ENCODE results near the gene NLRP10. TPM values are rescaled to one million over a fixed set of nuclear protein-coding genes. Genes with fewer than 3 reads are reported as not detected.
"Not testable (repeated sequence)": the region's sequence is repeated elsewhere in the genome, so short reads cannot be mapped to it uniquely, and the experiment has no call there.

Gene NLRP10
- total RNA-seq, 1 donor from 2014 or later: not detected

DNA sequence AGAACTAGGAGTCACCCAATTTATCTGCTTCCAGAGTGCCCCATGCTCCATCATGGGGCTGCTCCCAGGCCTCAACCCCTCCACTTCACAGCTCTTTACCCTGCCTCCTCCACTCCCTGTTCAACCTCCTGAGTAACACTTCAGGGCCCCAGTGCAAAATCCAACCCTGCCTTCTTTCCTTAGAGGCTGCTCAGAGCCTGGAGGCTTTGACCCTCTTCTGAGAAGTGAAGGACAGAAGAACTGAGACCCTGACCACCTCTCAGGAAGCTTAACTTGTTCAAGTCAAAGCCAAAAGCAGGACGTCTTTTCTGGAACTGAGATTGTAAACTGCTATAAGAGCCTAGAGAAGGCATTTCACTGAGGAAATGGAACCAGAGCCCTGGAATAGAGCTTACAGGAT lies 37.4 kb upstream of the NLRP10 start:
- no peak for DNase-seq (ENCODE audit: low spot score, unreplicated experiment)
- TF ChIP-seq, protein P1, sequence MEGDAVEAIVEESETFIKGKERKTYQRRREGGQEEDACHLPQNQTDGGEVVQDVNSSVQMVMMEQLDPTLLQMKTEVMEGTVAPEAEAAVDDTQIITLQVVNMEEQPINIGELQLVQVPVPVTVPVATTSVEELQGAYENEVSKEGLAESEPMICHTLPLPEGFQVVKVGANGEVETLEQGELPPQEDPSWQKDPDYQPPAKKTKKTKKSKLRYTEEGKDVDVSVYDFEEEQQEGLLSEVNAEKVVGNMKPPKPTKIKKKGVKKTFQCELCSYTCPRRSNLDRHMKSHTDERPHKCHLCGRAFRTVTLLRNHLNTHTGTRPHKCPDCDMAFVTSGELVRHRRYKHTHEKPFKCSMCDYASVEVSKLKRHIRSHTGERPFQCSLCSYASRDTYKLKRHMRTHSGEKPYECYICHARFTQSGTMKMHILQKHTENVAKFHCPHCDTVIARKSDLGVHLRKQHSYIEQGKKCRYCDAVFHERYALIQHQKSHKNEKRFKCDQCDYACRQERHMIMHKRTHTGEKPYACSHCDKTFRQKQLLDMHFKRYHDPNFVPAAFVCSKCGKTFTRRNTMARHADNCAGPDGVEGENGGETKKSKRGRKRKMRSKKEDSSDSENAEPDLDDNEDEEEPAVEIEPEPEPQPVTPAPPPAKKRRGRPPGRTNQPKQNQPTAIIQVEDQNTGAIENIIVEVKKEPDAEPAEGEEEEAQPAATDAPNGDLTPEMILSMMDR (IDR thresholded peaks at IDR 0.05; ENCODE audit: unreplicated experiment): no peak
- Mint-ChIP-seq H3K4me1 (ENCODE audit: low read depth) (no peaks in the 10 kb centered on the region), H3K9me3 (ENCODE audit: low read depth) (no peaks in the 10 kb centered on the region), H3K36me3 (ENCODE audit: insufficient read depth) (peaks cover 1% of the 10 kb centered on the region), H3K27ac (no peak overlapping the region), H3K4me3 (ENCODE audit: low read depth) (no peak overlapping the region), H3K27me3 (peaks cover 3% of the 10 kb centered on the region)

DNA sequence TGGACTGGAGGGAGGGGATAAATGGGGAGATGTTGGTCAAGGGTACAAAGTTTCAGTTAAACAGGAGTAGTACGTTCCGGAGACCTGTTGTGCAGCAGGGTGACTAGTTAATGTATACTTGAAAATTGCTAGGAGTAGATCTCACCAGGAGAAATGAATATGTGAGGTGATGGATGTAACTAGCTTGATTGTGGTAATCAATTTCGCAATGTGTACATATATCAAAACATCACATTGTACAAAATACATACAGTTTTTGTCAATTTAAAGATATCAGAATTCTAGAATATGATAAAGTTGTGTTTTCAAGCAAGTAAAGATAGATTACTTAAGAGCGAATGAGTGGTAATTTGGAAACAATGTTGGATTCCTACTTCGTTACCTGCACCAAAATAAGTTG lies 35.1 kb upstream of the NLRP10 start:
- Mint-ChIP-seq H3K27ac (no peak overlapping the region), H3K36me3 (ENCODE audit: insufficient read depth) (peaks cover 21% of the 10 kb centered on the region), H3K4me1 (ENCODE audit: low read depth) (no peaks in the 10 kb centered on the region), H3K27me3 (peaks cover 3% of the 10 kb centered on the region), H3K4me3 (ENCODE audit: low read depth) (no peak overlapping the region), H3K9me3 (ENCODE audit: low read depth) (no peaks in the 10 kb centered on the region)
- no peak for DNase-seq (ENCODE audit: low spot score, unreplicated experiment)
- TF ChIP-seq, protein P1 (IDR thresholded peaks at IDR 0.05; ENCODE audit: unreplicated experiment): no peak

DNA sequence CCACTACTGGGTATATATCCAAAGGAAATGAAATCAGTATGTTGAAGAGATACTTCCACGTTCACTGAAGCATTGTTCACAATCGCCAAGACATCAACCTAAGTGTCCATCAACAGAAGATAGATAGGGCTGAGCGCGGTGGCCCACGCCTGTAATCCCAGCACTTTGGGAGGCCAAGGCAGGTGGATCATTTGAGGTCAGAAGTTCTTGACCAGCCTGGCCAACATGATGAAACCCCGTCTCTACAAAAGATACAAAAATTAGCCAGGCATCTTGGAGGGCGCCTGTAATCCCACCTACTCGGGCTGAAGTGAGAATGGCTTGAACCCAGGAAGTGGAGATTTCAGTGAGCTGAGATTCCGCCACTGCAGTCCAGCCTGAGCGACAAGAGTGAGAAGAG lies 34.5 kb upstream of the NLRP10 start:
- peaks cover 24% of the 10 kb centered on the region for H3K36me3 Mint-ChIP-seq (ENCODE audit: insufficient read depth)
- H3K4me3 Mint-ChIP-seq (ENCODE audit: low read depth): no peak overlapping the region
- DNase-seq (ENCODE audit: low spot score, unreplicated experiment): no peak

DNA sequence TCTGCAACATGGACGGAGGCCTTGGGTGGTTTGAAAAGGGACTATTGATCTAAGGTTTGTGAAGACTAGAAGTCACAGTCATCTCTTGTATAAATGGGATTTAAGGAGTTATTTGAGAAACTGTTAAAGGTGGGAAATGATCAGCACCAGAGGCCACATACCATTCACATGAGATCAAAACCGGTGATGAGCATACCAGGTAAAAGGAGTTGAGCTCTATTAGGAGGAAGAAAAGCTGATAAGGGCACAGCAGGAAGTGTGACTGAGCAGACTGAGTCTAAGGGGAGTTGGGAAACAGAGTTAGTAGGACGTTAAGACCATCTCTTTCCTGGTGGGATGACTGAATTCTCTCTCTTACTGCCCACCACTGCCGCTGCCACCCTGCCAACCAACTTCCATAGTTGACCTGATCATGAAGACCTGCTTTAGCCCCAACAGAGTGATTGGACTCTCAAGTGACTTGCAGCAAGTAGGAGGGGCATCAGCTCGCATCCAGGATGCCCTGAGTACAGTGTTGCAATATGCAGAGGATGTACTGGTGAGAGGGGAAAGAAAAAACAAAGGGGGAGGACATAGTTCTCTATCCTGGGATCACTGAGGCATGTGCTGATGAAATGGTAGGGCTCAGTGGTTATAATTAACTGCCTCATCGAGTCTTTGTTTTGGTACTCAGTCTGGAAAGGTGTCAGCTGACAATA lies 29.5 kb upstream of the NLRP10 start:
- no peaks in the 10 kb centered on the region for H3K4me1 Mint-ChIP-seq (ENCODE audit: low read depth)
- H3K9me3 Mint-ChIP-seq (ENCODE audit: low read depth): no peaks in the 10 kb centered on the region
- H3K4me3 Mint-ChIP-seq (ENCODE audit: low read depth): no peak overlapping the region
- H3K27ac Mint-ChIP-seq: no peak overlapping the region
- H3K27me3 Mint-ChIP-seq: no peaks in the 10 kb centered on the region
- DNase-seq (ENCODE audit: low spot score, unreplicated experiment): no peak
- peaks cover 38% of the 10 kb centered on the region for H3K36me3 Mint-ChIP-seq (ENCODE audit: insufficient read depth)
- TF ChIP-seq, protein P1 (IDR thresholded peaks at IDR 0.05; ENCODE audit: unreplicated experiment): no peak

More for the DNA sequence above, 34.5 kb upstream of the NLRP10 start:
- TF ChIP-seq, protein P1 (IDR thresholded peaks at IDR 0.05; ENCODE audit: unreplicated experiment): no peak
- H3K4me1 Mint-ChIP-seq (ENCODE audit: low read depth): no peaks in the 10 kb centered on the region
- no peak overlapping the region for H3K27ac Mint-ChIP-seq
- peaks cover 3% of the 10 kb centered on the region for H3K27me3 Mint-ChIP-seq
- no peaks in the 10 kb centered on the region for H3K9me3 Mint-ChIP-seq (ENCODE audit: low read depth)

DNA sequence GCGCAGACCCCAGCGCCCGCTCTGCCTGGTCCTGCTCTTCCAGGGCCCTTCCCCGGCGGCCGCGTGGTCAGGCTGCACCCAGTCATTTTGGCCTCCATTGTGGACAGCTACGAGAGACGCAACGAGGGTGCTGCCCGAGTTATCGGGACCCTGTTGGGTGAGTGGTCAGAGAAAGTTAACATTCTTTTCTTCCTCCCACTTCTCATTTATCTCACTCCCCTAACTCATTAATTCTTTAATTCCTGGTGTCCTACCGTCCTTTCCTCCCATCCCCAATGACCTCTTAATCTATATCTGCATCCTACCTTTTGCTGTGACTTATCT lies 22.3 kb upstream of the NLRP10 start:
- peak overlapping the region; percentile 96 for H3K27ac Mint-ChIP-seq

More for the DNA sequence above, 22.3 kb upstream of the NLRP10 start:
- not testable (repeated sequence) for DNase-seq (ENCODE audit: low spot score, unreplicated experiment); H3K36me3 Mint-ChIP-seq (ENCODE audit: insufficient read depth); H3K9me3 Mint-ChIP-seq (ENCODE audit: low read depth); H3K27me3 Mint-ChIP-seq
- Mint-ChIP-seq H3K4me1 (ENCODE audit: low read depth) (peaks cover 16% of the 10 kb centered on the region), H3K4me3 (ENCODE audit: low read depth) (peak overlapping the region; percentile 92)
